K562 (cell line): ENCODE data around the gene TLR6. TPM values are rescaled to one million over a fixed set of nuclear protein-coding genes. Genes with fewer than 3 reads are reported as not detected.

Experiments
- ATAC-seq: fragments of 200-7000 bp; cut with Tn5 transposase; 3 replicates; pipeline ENCODE4 v1.9.1; 2020; ENCODE audit warnings: moderate library complexity
- BruUV-seq: library from RNA; stranded (reverse); fragments of 400-500 nt; replicated peaks from 2 replicates; lab custom pipeline; 2021; lab: Mats Ljungman, UMichigan
- CTCF ChIA-PET: fragments of 300-600 bp; formaldehyde crosslinking; extraction: SDS; loops from one replicate; lab custom pipeline; 2021; ENCODE audit warnings: low intra/inter-chr PET ratio; lab: Yijun Ruan, JAX
- POLR2A ChIA-PET: fragments of 300-600, 350-650 bp; sonication (Branson Sonifier 250); formaldehyde crosslinking; extraction: SDS; loops from one replicate; lab custom pipeline; 2021; ENCODE audit warnings: antibody characterized with exemption, inconsistent platforms; lab: Yijun Ruan, JAX
- DNase-seq, 4 experiments: peaks; one replicate each; pipeline versions ENCODE4 v3.0.0 to v3.0.0-alpha.2; 2011 to 2018; ENCODE audit warnings: low spot score in 3 of 4, mixed read lengths in 3 of 4; ENCODE audit errors: extremely low read depth in 1 of 4
- FAIRE-seq: peaks from 2 replicates; lab custom pipeline; 2011; peaks lifted over from hg19 to GRCh38; lab: Jason Lieb, UNC
- H2AFZ ChIP-seq: 2 replicates; pipeline ENCODE4 v1.6.0; 2011; ENCODE audit warnings: low read depth, low read length, control low read depth, inconsistent platforms
- H3K27ac ChIP-seq: fragments of 200-600 bp; 3 replicates; pipeline ENCODE4 v1.8.0; 2011; ENCODE audit warnings: low read depth, mild to moderate bottlenecking, control low read depth, inconsistent platforms, low read length, moderate library complexity, mixed read lengths; ENCODE audit errors: extremely low read depth
- H3K27me3 ChIP-seq, 2 experiments: fragments of 300-600 bp in 1 of 2; 2 replicates in 1 of 2; 3 replicates in 1 of 2; pipeline versions ENCODE4 v1.6.0 to v1.8.0; 2011; ENCODE audit warnings: inconsistent platforms in 2 of 2, low read length in 2 of 2, mild to moderate bottlenecking in 1 of 2, mixed read lengths in 1 of 2, moderate library complexity in 1 of 2; ENCODE audit not compliant: control insufficient read depth in 2 of 2, insufficient read depth in 2 of 2
- H3K36me3 ChIP-seq: fragments of 300-600 bp; 3 replicates; pipeline ENCODE4 v1.8.0; 2011; ENCODE audit warnings: mild to moderate bottlenecking, low read length, inconsistent platforms; ENCODE audit not compliant: control insufficient read depth, insufficient read depth
- H3K4me1 ChIP-seq, 2 experiments: fragments of 200-600 bp in 1 of 2; replicated peaks in 1 of 2; 2 replicates in 1 of 2; 3 replicates in 1 of 2; pipeline versions ENCODE4 v1.5.1 to v1.8.0; 2011; ENCODE audit warnings: inconsistent platforms in 2 of 2, low read length in 2 of 2, mild to moderate bottlenecking in 1 of 2, mixed read lengths in 1 of 2, moderate library complexity in 1 of 2; ENCODE audit not compliant: control insufficient read depth in 2 of 2, insufficient read depth in 2 of 2
- H3K4me2 ChIP-seq: 2 replicates; pipeline ENCODE4 v1.6.1; 2011; ENCODE audit warnings: low read length, control low read depth, inconsistent platforms, mixed read lengths; ENCODE audit not compliant: insufficient read depth
- H3K4me3 ChIP-seq: fragments of 200-600 bp; sonication (generic), shearing (Covaris generic); 2 replicates; pipeline ENCODE4 v1.5.1; 2016; ENCODE audit warnings: control low read depth, inconsistent platforms
- H3K79me2 ChIP-seq: fragments of 200-600 bp; 3 replicates; pipeline ENCODE4 v1.8.0; 2011; ENCODE audit warnings: low read length, inconsistent platforms; ENCODE audit not compliant: control insufficient read depth, insufficient read depth
- H3K9ac ChIP-seq, 2 experiments: 2 replicates each; pipeline versions ENCODE4 v1.6.0 to v1.6.1; 2011; ENCODE audit warnings: low read depth in 2 of 2, low read length in 2 of 2, control low read depth in 1 of 2, inconsistent platforms in 1 of 2, mild to moderate bottlenecking in 1 of 2, mixed read lengths in 1 of 2; ENCODE audit not compliant: insufficient read depth in 1 of 2
- H3K9me1 ChIP-seq: one replicate; pipeline ENCODE4 v1.6.0; 2011; ENCODE audit warnings: inconsistent platforms, mild to moderate bottlenecking, low read length, moderate library complexity; ENCODE audit not compliant: control insufficient read depth, insufficient read depth
- H3K9me3 ChIP-seq: replicated peaks from 2 replicates; pipeline ENCODE4 v1.5.1; 2011; ENCODE audit warnings: low read depth, low read length, inconsistent platforms; ENCODE audit not compliant: control insufficient read depth, insufficient read depth
- H4K20me1 ChIP-seq: replicated peaks from 2 replicates; pipeline ENCODE4 v1.6.1; 2011; ENCODE audit warnings: low read length, inconsistent platforms, mixed read lengths; ENCODE audit not compliant: control insufficient read depth, insufficient read depth
- ELF1 ChIP-seq: fragments of 200-800 bp; sonication (Bioruptor generic); IDR thresholded peaks from 2 replicates; pipeline ENCODE4 v1.6.1; 2016; ENCODE audit warnings: missing genetic modification characterization, missing compliant biosample characterization
- EP400 ChIP-seq: fragments of 450-650 bp; IDR thresholded peaks from 2 replicates; pipeline ENCODE4 v1.6.1; 2017; ENCODE audit warnings: antibody characterized with exemption, mild to moderate bottlenecking, moderate library complexity
- GATAD2B ChIP-seq: fragments of 450-650 bp; IDR thresholded peaks from 2 replicates; pipeline ENCODE4 v1.6.1; 2017; ENCODE audit warnings: mild to moderate bottlenecking, borderline replicate concordance
- MEF2A ChIP-seq: IDR thresholded peaks from 2 replicates; pipeline ENCODE4 v1.6.1; 2011; ENCODE audit warnings: low read depth, mild to moderate bottlenecking, low read length, moderate library complexity; ENCODE audit not compliant: control insufficient read depth
- PTTG1 ChIP-seq: fragments of 450-650 bp; IDR thresholded peaks from 2 replicates; pipeline ENCODE4 v1.6.1; 2016; ENCODE audit warnings: low read depth, mild to moderate bottlenecking, missing genetic modification characterization, missing compliant biosample characterization
- SMARCE1 ChIP-seq: fragments of 450-650 bp; IDR thresholded peaks from 2 replicates; pipeline ENCODE4 v1.7.1; 2016; ENCODE audit warnings: mild to moderate bottlenecking
- WGBS: fragments of 100-300 bp; shearing (Covaris generic); methylation state at CpG from one replicate; pipeline ENCODE4 v1.1.6; 2016; ENCODE audit warnings: low coverage, mixed read lengths; ENCODE audit not compliant: insufficient coverage; ENCODE audit errors: missing lambda C conversion rate; 5-methylcytosine and 5-hydroxymethylcytosine counted together
- in situ Hi-C: fragments of 300-500 bp; cut with MboI; formaldehyde crosslinking; loops from 4 replicates; pipeline ENCODE4 v1.15.0; 2018; ENCODE audit warnings: inconsistent platforms, mixed read lengths
- intact Hi-C: fragments of 100-400 bp; cut with micrococcal nuclease; formaldehyde crosslinking; loops from 2 replicates; pipeline ENCODE4 v1.14.2; 2022
- polyA plus RNA-seq, 8 experiments: library from polyadenylated mRNA; depleted of rRNA in 4 of 8; stranded (reverse) in 5 of 8; unstranded in 3 of 8; fragments of >200 nt; fragmentation: Nextera tagmentation in 2 of 8; fragmentation: Illumina TruSeq in 1 of 8; extraction: Ambion mirVana in 2 of 8; extraction: Trizol in 1 of 8; gene quantifications; 2 replicates each; pipeline versions ENCODE4 v1.2.1 to v1.2.3, GENCODE V29; 2011 to 2014; ENCODE audit warnings: inconsistent platforms in 1 of 8, missing spikeins in 1 of 8
- total RNA-seq, 7 experiments: library from RNA; depleted of rRNA in 6 of 7; stranded (reverse); fragments of >200 nt in 6 of 7; fragmentation: Illumina TruSeq in 2 of 7; extraction: Trizol in 2 of 7; gene quantifications; 2 replicates each; pipeline versions ENCODE4 v1.2.1 to v1.2.3, GENCODE V29; 2011 to 2021; ENCODE audit warnings: low replicate concordance in 1 of 7

The TLR6 gene
- total and polyA plus RNA-seq, 9 of the 15 experiments (the other 6 are each of a cell fraction or from before 2014, with no cell fraction given), result 0.08 to 1.9 (median 0.91) TPM

DNA sequence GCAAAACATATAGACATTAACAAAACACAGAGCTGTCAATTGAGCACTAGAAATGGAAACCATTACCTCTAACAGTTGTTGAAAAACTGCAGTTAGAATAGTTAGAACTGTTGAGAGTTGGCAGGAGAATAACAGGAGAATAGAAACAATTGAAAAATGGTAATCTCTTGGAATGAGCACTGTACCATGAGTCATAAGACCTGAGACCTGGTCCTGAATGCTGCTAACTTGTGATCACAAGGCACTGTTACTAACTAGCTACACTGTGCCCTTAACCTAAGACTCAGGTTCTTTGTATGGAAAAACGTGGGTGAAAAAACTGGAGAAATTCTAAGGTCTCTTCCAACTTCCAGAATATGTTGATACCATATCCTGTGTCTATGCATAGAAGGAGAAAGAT, 40.3 kb upstream of the TLR6 start:
- H3K27ac ChIP-seq, result no peak overlapping the region
- no peak overlapping the region for H3K4me2 ChIP-seq
- H4K20me1 ChIP-seq, result no peaks in the 10 kb centered on the region
- H3K9me3 ChIP-seq, result no peaks in the 10 kb centered on the region
- ChIA-PET POLR2A (no interaction called here), CTCF (no interaction called here)
- H3K36me3 ChIP-seq, result no peaks in the 10 kb centered on the region; the same call in 2 of the 3 replicates
- no peaks in the 10 kb centered on the region for H3K9me1 ChIP-seq
- no peak overlapping the region for H3K9ac ChIP-seq
- intact Hi-C loops, result loop anchor here (10.0 kb wide), 1 partner anchor 558 kb away; the partner anchor contains the start of genes LIAS and RPL9
- H3K4me3 ChIP-seq, result no peak overlapping the region
- TF ChIP-seq PTTG1 (tag), result no peak
- TF ChIP-seq SMARCE1, result no peak
- no peak for TF ChIP-seq EP400
- TF ChIP-seq GATAD2B, result no peak
- no peak for TF ChIP-seq MEF2A
- no peak for TF ChIP-seq ELF1
- H3K4me1 ChIP-seq, result no peaks in the 10 kb centered on the region
- no peaks in the 10 kb centered on the region for H3K27me3 ChIP-seq
- FAIRE-seq (no peak), ATAC-seq (no peak), DNase-seq (no peak)
- H2AFZ ChIP-seq, result no peak overlapping the region
- BruUV-seq, result no TSS peak
- H3K79me2 ChIP-seq, result no peaks in the 10 kb centered on the region
- WGBS, result 0% methylated on average over 1 of the region's 1 CpG
- in situ Hi-C loops, result loop anchor here (25.0 kb wide), 1 partner anchor 715 kb away; no protein-coding TSS in a partner anchor
